Measurements from ENCODE around the gene SERPINB6. TPM values are rescaled to one million over a fixed set of nuclear protein-coding genes. Genes with fewer than 3 reads are reported as not detected.
"Not testable (repeated sequence)": the region's sequence is repeated elsewhere in the genome, so short reads cannot be mapped to it uniquely, and the experiment has no call there.

The SERPINB6 gene
- total RNA-seq, 1 donor from 2014 or later = 101 TPM

- no peak for TF ChIP-seq CTCF (IDR thresholded peaks at IDR 0.05; ENCODE audit: insufficient read depth, low read length, poor library complexity, severe bottlenecking)
- H3K4me3 ChIP-seq (ENCODE audit: low read depth, low read length) = no peak overlapping the region
- no peak for DNase-seq (ENCODE audit: low read depth)
- no peaks in the 10 kb centered on the region for H3K36me3 ChIP-seq (ENCODE audit: control insufficient read depth, insufficient read depth, low read length)
- H3K27me3 ChIP-seq (ENCODE audit: control insufficient read depth, insufficient read depth, low read length) = no peaks in the 10 kb centered on the region
Measured at GRCh38 chr6:2915150-2915549, 56.2 kb downstream of the SERPINB6 start.

DNA sequence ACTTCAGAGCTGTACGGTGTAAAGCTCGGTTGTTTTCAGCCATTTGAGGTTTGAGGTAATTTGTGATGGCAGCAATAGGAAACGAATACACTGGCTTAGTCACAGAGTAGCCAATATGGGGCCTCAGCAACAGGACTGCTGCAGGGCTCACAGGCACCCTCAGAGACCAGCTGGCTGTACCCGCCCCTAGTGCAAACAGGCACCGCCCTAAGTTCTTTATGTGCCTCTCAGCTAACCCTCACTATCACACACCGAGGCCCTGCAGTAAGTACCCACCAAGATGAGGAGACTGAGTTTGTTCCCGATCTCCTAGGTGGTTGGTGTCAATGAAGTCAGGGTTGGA lies 57.1 kb downstream of the SERPINB6 start:
- no peaks in the 10 kb centered on the region for H3K36me3 ChIP-seq (ENCODE audit: control insufficient read depth, insufficient read depth, low read length)
- H3K4me3 ChIP-seq (ENCODE audit: low read depth, low read length) = no peak overlapping the region
- H3K27me3 ChIP-seq (ENCODE audit: control insufficient read depth, insufficient read depth, low read length) = no peaks in the 10 kb centered on the region
- TF ChIP-seq CTCF (IDR thresholded peaks at IDR 0.05; ENCODE audit: insufficient read depth, low read length, poor library complexity, severe bottlenecking) = no peak
- DNase-seq (ENCODE audit: low read depth) = no peak

DNA sequence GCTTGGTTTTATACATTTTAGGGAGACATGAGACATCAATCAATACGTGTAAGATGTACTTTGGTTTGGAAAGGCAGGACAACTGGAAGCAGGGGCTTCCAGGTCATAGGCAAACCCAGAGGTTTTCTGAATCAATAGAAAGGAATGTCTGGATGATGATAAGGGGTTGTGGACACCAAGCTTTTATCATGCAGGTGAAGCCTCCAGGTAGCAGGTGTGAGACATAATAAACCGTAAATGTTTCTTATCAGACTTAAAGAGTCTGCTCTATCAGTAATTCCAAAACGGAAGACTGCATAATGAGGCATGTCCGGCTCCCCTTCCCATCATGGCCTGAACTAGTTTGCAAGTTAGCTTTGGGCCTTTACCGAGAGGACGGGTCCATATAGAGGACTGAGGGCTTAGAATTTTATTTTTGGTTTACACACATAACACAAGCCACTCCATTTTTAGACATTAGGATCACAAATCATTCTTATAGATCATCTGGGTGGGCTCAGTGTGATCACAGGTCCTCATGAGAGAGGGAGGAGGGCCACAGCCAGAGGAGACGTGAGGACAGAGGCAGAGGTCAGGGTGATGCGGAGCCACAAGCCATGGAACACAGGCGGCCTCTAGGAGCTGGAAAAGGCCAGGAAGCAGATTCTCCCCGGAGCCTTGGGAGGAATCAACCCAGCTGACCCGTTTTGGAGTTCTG lies 57.6 kb downstream of the SERPINB6 start:
- Histone ChIP-seq H3K36me3 (ENCODE audit: control insufficient read depth, insufficient read depth, low read length) (no peaks in the 10 kb centered on the region), H3K4me3 (ENCODE audit: low read depth, low read length) (no peak overlapping the region), H3K27me3 (ENCODE audit: control insufficient read depth, insufficient read depth, low read length) (no peaks in the 10 kb centered on the region)
- no peak for DNase-seq (ENCODE audit: low read depth)
- no peak for TF ChIP-seq CTCF (IDR thresholded peaks at IDR 0.05; ENCODE audit: insufficient read depth, low read length, poor library complexity, severe bottlenecking)

DNA sequence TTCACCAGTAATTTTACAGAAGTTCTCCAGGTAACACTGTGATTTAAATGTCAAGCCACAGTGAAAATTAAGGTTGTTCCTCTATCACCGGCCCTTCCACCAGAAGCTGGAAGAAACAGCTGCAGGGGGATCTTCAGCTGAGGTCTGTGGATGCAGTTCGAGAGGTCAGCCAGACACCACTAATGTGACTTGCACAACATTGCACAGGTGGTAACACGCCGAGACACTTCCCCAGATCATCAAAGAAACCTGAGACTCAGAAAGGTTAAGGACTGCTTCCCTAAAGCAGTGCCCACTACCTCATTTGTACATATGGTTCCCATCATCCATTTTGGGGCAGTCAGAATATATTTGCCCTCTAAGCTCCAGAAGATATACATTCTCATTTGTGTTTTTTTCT lies 60.2 kb downstream of the SERPINB6 start:
- Histone ChIP-seq H3K36me3 (ENCODE audit: control insufficient read depth, insufficient read depth, low read length) (no peaks in the 10 kb centered on the region), H3K4me3 (ENCODE audit: low read depth, low read length) (no peak overlapping the region), H3K27me3 (ENCODE audit: control insufficient read depth, insufficient read depth, low read length) (no peaks in the 10 kb centered on the region)
- no peak for TF ChIP-seq CTCF (IDR thresholded peaks at IDR 0.05; ENCODE audit: insufficient read depth, low read length, poor library complexity, severe bottlenecking)
- no peak for DNase-seq (ENCODE audit: low read depth)

- Histone ChIP-seq H3K36me3 (ENCODE audit: control insufficient read depth, insufficient read depth, low read length) (no peaks in the 10 kb centered on the region), H3K27me3 (ENCODE audit: control insufficient read depth, insufficient read depth, low read length) (no peaks in the 10 kb centered on the region), H3K4me3 (ENCODE audit: low read depth, low read length) (no peak overlapping the region)
- DNase-seq (ENCODE audit: low read depth) = no peak
- TF ChIP-seq CTCF (IDR thresholded peaks at IDR 0.05; ENCODE audit: insufficient read depth, low read length, poor library complexity, severe bottlenecking) = no peak
Measured at GRCh38 chr6:2909718-2910117, 61.6 kb downstream of the SERPINB6 start.

GRCh38 chr6:2909051-2909606 lies 62.2 kb downstream of the SERPINB6 start:
- not testable (repeated sequence) for H3K27me3 ChIP-seq (ENCODE audit: control insufficient read depth, insufficient read depth, low read length); DNase-seq (ENCODE audit: low read depth); H3K36me3 ChIP-seq (ENCODE audit: control insufficient read depth, insufficient read depth, low read length); H3K4me3 ChIP-seq (ENCODE audit: low read depth, low read length)

GRCh38 chr6:2908516-2908915 lies 62.9 kb downstream of the SERPINB6 start:
- peak; percentile 19 for DNase-seq (ENCODE audit: low read depth)
- not testable (repeated sequence) for H3K4me3 ChIP-seq (ENCODE audit: low read depth, low read length); H3K27me3 ChIP-seq (ENCODE audit: control insufficient read depth, insufficient read depth, low read length); H3K36me3 ChIP-seq (ENCODE audit: control insufficient read depth, insufficient read depth, low read length)

DNA sequence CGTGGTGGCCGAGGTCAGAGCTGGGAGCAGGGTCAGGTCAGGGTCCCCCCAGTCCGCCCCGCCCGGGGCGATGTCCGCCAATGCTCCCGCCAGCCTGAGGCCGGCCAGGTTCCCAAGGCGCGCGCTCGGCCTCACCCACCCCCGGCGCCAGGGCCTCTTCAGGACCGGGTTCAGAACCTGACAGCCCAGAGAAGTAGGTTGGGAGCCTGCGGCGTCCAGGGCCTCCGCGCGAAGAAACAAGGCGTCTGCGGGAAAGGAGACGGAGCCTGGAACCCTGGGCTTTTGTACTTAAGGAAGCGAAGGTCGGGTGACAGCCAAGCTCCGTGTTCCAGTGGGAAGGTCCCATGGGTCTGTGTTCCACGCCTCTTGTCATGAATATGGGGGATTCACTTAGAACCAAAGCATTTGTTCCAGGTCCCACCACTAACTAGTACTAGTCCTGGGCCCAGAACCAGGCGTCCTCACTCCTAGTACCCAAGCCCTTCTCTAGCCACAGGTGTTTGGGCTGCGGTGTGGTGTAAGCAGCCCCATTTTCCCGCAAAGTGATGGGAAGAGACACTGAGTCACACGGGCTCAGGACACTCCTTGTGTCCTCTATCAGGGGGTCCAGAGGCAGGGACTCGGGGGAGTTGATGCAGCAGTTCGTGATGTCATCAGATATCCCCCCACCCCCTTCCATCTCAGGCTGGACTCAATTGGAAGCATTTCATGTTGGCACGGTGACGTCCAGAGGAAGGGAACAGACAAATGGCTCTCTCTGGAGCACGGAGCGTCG lies 67.8 kb downstream of the SERPINB6 start:
- not testable (repeated sequence) for DNase-seq (ENCODE audit: low read depth); H3K36me3 ChIP-seq (ENCODE audit: control insufficient read depth, insufficient read depth, low read length); H3K27me3 ChIP-seq (ENCODE audit: control insufficient read depth, insufficient read depth, low read length)
- peak overlapping the region; percentile 53 for H3K4me3 ChIP-seq (ENCODE audit: low read depth, low read length)
